SKM-1 (cell line): Measurements from ENCODE around the gene METTL16.
"Not testable (repeated sequence)": the region's sequence is repeated elsewhere in the genome, so short reads cannot be mapped to it uniquely, and the experiment has no call there.

Experiments used
- DNase-seq: peaks from one replicate; lab custom pipeline; 2025; ENCODE audit not compliant: unreplicated experiment; lab: John Stamatoyannopoulos, UW

The METTL16 gene

GRCh38 chr17:2453325-2453724 is 58.4 kb downstream of the METTL16 start:
- DNase-seq, result no peak

- no peak for DNase-seq
Measured at GRCh38 chr17:2452216-2452750, 59.4 kb downstream of the METTL16 start.

GRCh38 chr17:2450016-2450650 is 61.6 kb downstream of the METTL16 start:
- DNase-seq, result no peak

GRCh38 chr17:2449486-2449885 is 62.2 kb downstream of the METTL16 start:
- DNase-seq, result no peak

- not testable (repeated sequence) for DNase-seq
Measured at GRCh38 chr17:2447479-2447878, 64.2 kb downstream of the METTL16 start.

- DNase-seq, result no peak
Measured at GRCh38 chr17:2445638-2446037, 66.0 kb downstream of the METTL16 start.

GRCh38 chr17:2444382-2444781 is 67.3 kb downstream of the METTL16 start:
- no peak for DNase-seq

- DNase-seq, result no peak
Measured at GRCh38 chr17:2442166-2442565, 69.5 kb downstream of the METTL16 start.

- no peak for DNase-seq
Measured at GRCh38 chr17:2440930-2441329, 70.8 kb downstream of the METTL16 start.

GRCh38 chr17:2439997-2440396 is 71.7 kb downstream of the METTL16 start:
- not testable (repeated sequence) for DNase-seq

- DNase-seq, result no peak
Measured at GRCh38 chr17:2438823-2439222, 72.9 kb downstream of the METTL16 start.

- DNase-seq, result no peak
Measured at GRCh38 chr17:2436316-2436905, 75.3 kb downstream of the METTL16 start.

GRCh38 chr17:2435862-2436261 is 75.8 kb downstream of the METTL16 start:
- no peak for DNase-seq

GRCh38 chr17:2435181-2435741 is 76.4 kb downstream of the METTL16 start:
- DNase-seq, result no peak

GRCh38 chr17:2433696-2434095 is 78.0 kb downstream of the METTL16 start:
- DNase-seq, result no peak

- DNase-seq, result no peak
Measured at GRCh38 chr17:2427910-2428309, 83.8 kb downstream of the METTL16 start.

- no peak for DNase-seq
Measured at GRCh38 chr17:2427215-2427614, 84.5 kb downstream of the METTL16 start.

- DNase-seq, result no peak
Measured at GRCh38 chr17:2423271-2423670, 88.4 kb downstream of the METTL16 start.

GRCh38 chr17:2421315-2422147 is 90.2 kb downstream of the METTL16 start:
- DNase-seq, result no peak

- no peak for DNase-seq
Measured at GRCh38 chr17:2420176-2420575, 91.5 kb downstream of the METTL16 start.

- DNase-seq, result no peak
Measured at GRCh38 chr17:2419486-2419885, 92.2 kb downstream of the METTL16 start.

- DNase-seq, result no peak
Measured at GRCh38 chr17:2418572-2418971, 93.1 kb downstream of the METTL16 start.
